Fibroblast of the conjunctiva (primary cell): ENCODE measurements around the gene CIAO1.
"Not testable (repeated sequence)": the region's sequence is repeated elsewhere in the genome, so short reads cannot be mapped to it uniquely, and the experiment has no call there.

ENCODE experiments used
- DNase-seq: peaks from one replicate; pipeline ENCODE4 v3.0.0-alpha.2; 2010; ENCODE audit warnings: low read depth

The CIAO1 gene

GRCh38 chr2:96276787-96277499, 10.9 kb downstream of the CIAO1 start:
- no peak for DNase-seq

GRCh38 chr2:96287273-96287856, 21.3 kb downstream of the CIAO1 start:
- no peak for DNase-seq

- DNase-seq = no peak
These were observed 25.7 kb downstream of the CIAO1 start for GRCh38 chr2:96291751-96292150.

GRCh38 chr2:96294271-96294670, 28.2 kb downstream of the CIAO1 start:
- DNase-seq = not testable (repeated sequence)

- no peak for DNase-seq
These were observed 30.9 kb downstream of the CIAO1 start for GRCh38 chr2:96296925-96297324.

- no peak for DNase-seq
These were observed 35.8 kb downstream of the CIAO1 start for GRCh38 chr2:96301865-96302264.

GRCh38 chr2:96304606-96305005, 38.6 kb downstream of the CIAO1 start:
- DNase-seq = no peak

- DNase-seq = peak; percentile 54
These were observed 39.3 kb downstream of the CIAO1 start, which contains the start of gene SNRNP200 for GRCh38 chr2:96305091-96305978. Gene SNRNP200 (minus strand): TSS chr2:96305546. CDS start chr2:96305437, 109 bp downstream.

GRCh38 chr2:96305979-96306308, 39.9 kb downstream of the CIAO1 start:
- DNase-seq = no peak

- DNase-seq = no peak
These were observed 40.3 kb downstream of the CIAO1 start for GRCh38 chr2:96306370-96306769.

GRCh38 chr2:96308248-96308647, 42.2 kb downstream of the CIAO1 start:
- no peak for DNase-seq

- DNase-seq = no peak
These were observed 49.0 kb downstream of the CIAO1 start for GRCh38 chr2:96315005-96315399.

- peak; percentile 49 for DNase-seq
These were observed 49.5 kb downstream of the CIAO1 start for GRCh38 chr2:96315400-96316071.

GRCh38 chr2:96316999-96317398, 51.0 kb downstream of the CIAO1 start:
- DNase-seq = no peak

- no peak for DNase-seq
These were observed 51.6 kb downstream of the CIAO1 start for GRCh38 chr2:96317584-96317997.

- no peak for DNase-seq
These were observed 52.7 kb downstream of the CIAO1 start for GRCh38 chr2:96318723-96319122.

GRCh38 chr2:96319396-96319795, 53.4 kb downstream of the CIAO1 start:
- DNase-seq = no peak

GRCh38 chr2:96320326-96320725, 54.3 kb downstream of the CIAO1 start:
- no peak for DNase-seq

GRCh38 chr2:96320728-96321622, 55.0 kb downstream of the CIAO1 start:
- no peak for DNase-seq
